ENCODE data around the gene VAV3.

VAV3 gene

DNA sequence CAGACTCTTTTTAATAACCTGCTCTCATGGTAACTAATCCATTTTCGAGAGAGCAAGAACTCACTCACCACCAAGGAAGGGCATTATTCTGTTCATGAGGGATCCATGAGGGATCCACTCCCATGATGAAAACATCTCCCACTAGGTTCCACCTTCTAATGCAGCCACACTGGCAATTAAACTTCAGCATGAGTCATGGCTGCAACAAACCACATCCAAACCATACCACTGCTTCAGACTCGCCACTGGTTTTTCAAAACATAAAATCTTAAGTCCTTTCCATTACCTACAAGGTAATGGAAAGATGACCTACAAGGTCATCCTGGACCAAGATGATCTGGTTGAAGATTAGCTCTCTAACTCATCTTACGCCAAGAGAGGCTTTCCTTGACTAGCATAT lies 405.1 kb downstream of the VAV3 start:
- no peak overlapping the region for H3K4me3 ChIP-seq (replicated peaks in 1 of 2; ENCODE audit: low read depth in 2 of 2, low read length in 2 of 2)
- no peak for DNase-seq (ENCODE audit: low read depth in 2 of 2)
- no peak for TF ChIP-seq CTCF (IDR thresholded peaks at IDR 0.05; ENCODE audit: low read depth, low read length)

GRCh38 chr1:107557095-107557494 lies 407.9 kb downstream of the VAV3 start:
- TF ChIP-seq CTCF (IDR thresholded peaks at IDR 0.05; ENCODE audit: low read depth, low read length): no peak
- no peak overlapping the region for H3K4me3 ChIP-seq (replicated peaks in 1 of 2; ENCODE audit: low read depth in 2 of 2, low read length in 2 of 2)
- DNase-seq (ENCODE audit: low read depth in 2 of 2): no peak

DNA sequence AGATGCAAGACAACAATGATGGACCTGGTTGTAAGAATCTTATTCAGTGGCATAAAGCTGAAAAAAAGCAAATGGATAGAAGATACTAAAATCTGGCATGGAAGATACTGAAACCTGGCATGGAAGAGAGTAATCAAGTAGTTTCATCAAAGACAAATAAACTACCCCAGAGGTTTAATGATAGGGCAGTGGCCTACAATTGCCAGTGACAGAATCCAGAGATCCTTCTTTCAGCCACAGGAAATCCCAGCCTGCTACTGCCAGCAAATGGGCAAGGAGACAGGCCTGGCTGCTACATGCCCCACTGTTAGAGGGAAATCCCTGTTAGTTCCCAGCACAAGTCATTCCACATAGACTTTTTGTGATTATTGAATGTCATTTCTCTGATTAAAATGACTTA lies 409.4 kb downstream of the VAV3 start:
- TF ChIP-seq CTCF (IDR thresholded peaks at IDR 0.05; ENCODE audit: low read depth, low read length): no peak

GRCh38 chr1:107552781-107553180 lies 412.2 kb downstream of the VAV3 start:
- no peak overlapping the region for H3K4me3 ChIP-seq (replicated peaks in 1 of 2; ENCODE audit: low read depth in 2 of 2, low read length in 2 of 2)
- TF ChIP-seq CTCF (IDR thresholded peaks at IDR 0.05; ENCODE audit: low read depth, low read length): no peak
- no peak for DNase-seq (ENCODE audit: low read depth in 2 of 2)

More for the DNA sequence above, 409.4 kb downstream of the VAV3 start:
- DNase-seq (ENCODE audit: low read depth in 2 of 2): no peak
- no peak overlapping the region for H3K4me3 ChIP-seq (replicated peaks in 1 of 2; ENCODE audit: low read depth in 2 of 2, low read length in 2 of 2)

GRCh38 chr1:107551456-107551855 lies 413.5 kb downstream of the VAV3 start:
- no peak for DNase-seq (ENCODE audit: low read depth in 2 of 2)
- H3K4me3 ChIP-seq (replicated peaks in 1 of 2; ENCODE audit: low read depth in 2 of 2, low read length in 2 of 2): no peak overlapping the region
- no peak for TF ChIP-seq CTCF (IDR thresholded peaks at IDR 0.05; ENCODE audit: low read depth, low read length)

GRCh38 chr1:107550358-107550757 lies 414.6 kb downstream of the VAV3 start:
- H3K4me3 ChIP-seq (replicated peaks in 1 of 2; ENCODE audit: low read depth in 2 of 2, low read length in 2 of 2): no peak overlapping the region
- no peak for DNase-seq (ENCODE audit: low read depth in 2 of 2)
- no peak for TF ChIP-seq CTCF (IDR thresholded peaks at IDR 0.05; ENCODE audit: low read depth, low read length)

DNA sequence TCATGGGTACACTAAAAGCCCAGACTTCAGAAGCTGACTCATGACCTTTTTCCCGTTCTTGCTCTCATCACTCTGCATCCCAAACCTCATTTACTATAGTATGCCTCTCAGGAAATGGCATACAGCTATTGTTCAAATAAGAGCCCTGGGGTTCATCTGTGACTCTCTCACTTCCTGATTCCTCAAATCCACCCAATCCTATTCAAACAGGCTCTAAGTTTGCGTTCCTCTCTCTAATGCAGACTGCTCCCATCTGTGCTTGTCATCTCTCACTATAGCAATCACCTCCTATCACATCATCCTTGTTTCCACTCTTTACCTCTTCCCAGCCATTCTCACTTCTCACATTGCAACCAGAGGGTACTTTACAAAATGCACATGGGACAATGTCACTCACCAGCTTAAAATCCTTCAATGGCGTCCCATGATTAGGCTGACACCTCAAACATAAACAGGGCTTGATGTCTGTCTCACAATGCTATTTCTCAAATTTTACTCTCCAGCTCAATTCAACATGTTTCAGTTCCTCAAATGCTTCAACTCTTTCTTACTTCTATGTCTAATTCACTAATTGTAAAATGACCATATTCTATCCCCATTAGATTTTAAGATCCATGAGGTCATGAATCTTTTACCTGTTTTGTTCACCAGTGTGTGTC lies 415.7 kb downstream of the VAV3 start:
- DNase-seq (ENCODE audit: low read depth in 2 of 2): no peak
- no peak for TF ChIP-seq CTCF (IDR thresholded peaks at IDR 0.05; ENCODE audit: low read depth, low read length)
- no peak overlapping the region for H3K4me3 ChIP-seq (replicated peaks in 1 of 2; ENCODE audit: low read depth in 2 of 2, low read length in 2 of 2)
